Psoas muscle (tissue), 8 donors: ENCODE results near the gene CENPB. TPM values are rescaled to one million over a fixed set of nuclear protein-coding genes. Genes with fewer than 3 reads are reported as not detected.

Experiments used
- ATAC-seq, 4 donors: fragments of 200-7000 bp; cut with Tn5 transposase; one replicate each; pipeline ENCODE4 v1.9.1; 2020; ENCODE audit warnings: moderate library complexity in 3 of 4, mild to moderate bottlenecking in 2 of 4
- DNase-seq, 2 donors: peaks; one replicate each; pipeline ENCODE4 v3.0.0-alpha.2; 2020
- H3K27ac ChIP-seq: fragments of 200-600 bp; one replicate; pipeline ENCODE4 v1.8.0; 2022
- H3K27me3 ChIP-seq, 3 donors: fragments of 200-600 bp in 1 of 3; one replicate each; pipeline versions ENCODE4 v1.6.1 to v1.8.0; 2013 to 2022; ENCODE audit warnings: low read length in 2 of 3, mild to moderate bottlenecking in 2 of 3, moderate library complexity in 1 of 3; ENCODE audit not compliant: insufficient read depth in 3 of 3
- H3K36me3 ChIP-seq, 2 donors: fragments of 200-600 bp in 1 of 2; one replicate each; pipeline versions ENCODE4 v1.6.1 to v1.8.0; 2013 to 2022; ENCODE audit warnings: low read depth in 1 of 2, mild to moderate bottlenecking in 1 of 2, moderate library complexity in 1 of 2; ENCODE audit not compliant: insufficient read depth in 1 of 2
- H3K4me1 ChIP-seq: fragments of 200-600 bp; one replicate; pipeline ENCODE4 v1.8.0; 2022
- H3K4me3 ChIP-seq: fragments of 200-600 bp; one replicate; pipeline ENCODE4 v1.8.0; 2022; ENCODE audit warnings: mild to moderate bottlenecking
- H3K9me3 ChIP-seq: fragments of 200-600 bp; one replicate; pipeline ENCODE4 v1.8.0; 2022
- CTCF ChIP-seq: fragments of 200-600 bp; IDR thresholded peaks from one replicate; pipeline ENCODE4 v1.8.0; 2022; ENCODE audit warnings: antibody characterized with exemption
- WGBS, 3 donors: extraction: QIAGEN DNeasy Blood & Tissue Kit; methylation state at CpG; one replicate each; pipeline versions ENCODE4 v1.1.6 to v1.1.7; 2013; 5-methylcytosine and 5-hydroxymethylcytosine counted together
- intact Hi-C, 2 donors: fragments of 100-400 bp; cut with DNase I; formaldehyde crosslinking; loops; one replicate each; pipeline versions ENCODE4 v1.11.0 to v1.14.2; 2022
- polyA plus RNA-seq, 3 donors: library from polyadenylated mRNA; stranded (reverse); fragments of 200-250 nt; gene quantifications; one replicate each; pipeline ENCODE4 v1.2.3, GENCODE V29; 2013
- total RNA-seq, 4 donors: library from RNA; stranded (reverse); fragmentation: NEBNext Ultra II Directional in 2 of 4; extraction: Animal tissue kit (Norgen Biotek cat#: 25700) in 2 of 4; gene quantifications; one replicate each; pipeline versions ENCODE4 v1.2.1 to v1.2.4, GENCODE V29; 2021 to 2023
- donor health status: healthy with polysubstance abuse.
- donor health status: DM: no; HTN: no; CAD: no; lungs with moderate emphysema.
- donor health status: Bipolar disorder and iron deficiency.
- donor health status: healthy.
- donor health status: DM: yes; HTN: yes; CAD: no.
- donor health status: DM: no; HTN: no; CAD: no.
- donor health status: DM: no; HTN: no; CAD: no.
- donor health status: DM: yes; HTN: yes; CAD: no.

The CENPB gene
- total and polyA plus RNA-seq, 7 donors, result 74.3 to 144 (median 99.0) TPM

GRCh38 chr20:3800878-3801260, 14.3 kb upstream of the CENPB start:
- Histone ChIP-seq H3K4me1 (peaks cover 9% of the 10 kb centered on the region), H3K36me3 (peaks cover 0 to 41% of the 10 kb centered on the region in 2 donors), H3K9me3 (no peaks in the 10 kb centered on the region), H3K27me3 (no peaks in the 10 kb centered on the region), H3K27ac (no peak overlapping the region), H3K4me3 (no peak overlapping the region)
- TF ChIP-seq CTCF, result no peak
- peak in 1 of 2 donors; percentile 26 for DNase-seq
- 88 to 95% (median 94%) methylated on average over 8 of the region's 8 CpGs for WGBS, 3 donors
- no peak for ATAC-seq
- intact Hi-C loops, result no loop called here

GRCh38 chr20:3800256-3800877, 13.8 kb upstream of the CENPB start:
- ATAC-seq, result no peak
- Histone ChIP-seq H3K27ac (no peak overlapping the region), H3K36me3 (peaks cover 0 to 41% of the 10 kb centered on the region in 2 donors), H3K4me3 (no peak overlapping the region), H3K4me1 (peaks cover 6% of the 10 kb centered on the region), H3K27me3 (no peaks in the 10 kb centered on the region), H3K9me3 (no peaks in the 10 kb centered on the region)
- WGBS, 3 donors, result 81 to 92% (median 85%) methylated on average over 15 to 18 of the region's 18 CpGs
- peak in 1 of 2 donors; percentile 23 for DNase-seq
- TF ChIP-seq CTCF, result no peak
- intact Hi-C loops, result no loop called here

GRCh38 chr20:3798908-3799248, 12.3 kb upstream of the CENPB start:
- Histone ChIP-seq H3K36me3 (peaks cover 0 to 33% of the 10 kb centered on the region in 2 donors), H3K27me3 (no peaks in the 10 kb centered on the region), H3K4me3 (no peak overlapping the region), H3K4me1 (peaks cover 6% of the 10 kb centered on the region), H3K27ac (no peak overlapping the region), H3K9me3 (no peaks in the 10 kb centered on the region)
- intact Hi-C loops, result no loop called here
- DNase-seq (peak in 1 of 2 donors; percentile 39), ATAC-seq (no peak)
- TF ChIP-seq CTCF, result no peak
- WGBS, 3 donors, result 72 to 74% (median 73%) methylated on average over 3 of the region's 3 CpGs

- 63 to 71% (median 64%) methylated on average over 5 of the region's 5 CpGs for WGBS, 3 donors
- intact Hi-C loops, result no loop called here
- H3K27me3 ChIP-seq, result no peaks in the 10 kb centered on the region
- H3K9me3 ChIP-seq, result no peaks in the 10 kb centered on the region
- DNase-seq (peak in 1 of 2 donors; percentile 39), ATAC-seq (no peak)
- TF ChIP-seq CTCF, result no peak
- H3K4me1 ChIP-seq, result peaks cover 6% of the 10 kb centered on the region
- no peak overlapping the region for H3K27ac ChIP-seq
- H3K4me3 ChIP-seq, result no peak overlapping the region
- peaks cover 0 to 28% of the 10 kb centered on the region in 2 donors for H3K36me3 ChIP-seq
Observed at GRCh38 chr20:3798373-3798768, 11.8 kb upstream of the CENPB start.
